ENCODE measurements around the gene MYL11.
"Not testable (repeated sequence)": the region's sequence is repeated elsewhere in the genome, so short reads cannot be mapped to it uniquely, and the experiment has no call there.

DNA sequence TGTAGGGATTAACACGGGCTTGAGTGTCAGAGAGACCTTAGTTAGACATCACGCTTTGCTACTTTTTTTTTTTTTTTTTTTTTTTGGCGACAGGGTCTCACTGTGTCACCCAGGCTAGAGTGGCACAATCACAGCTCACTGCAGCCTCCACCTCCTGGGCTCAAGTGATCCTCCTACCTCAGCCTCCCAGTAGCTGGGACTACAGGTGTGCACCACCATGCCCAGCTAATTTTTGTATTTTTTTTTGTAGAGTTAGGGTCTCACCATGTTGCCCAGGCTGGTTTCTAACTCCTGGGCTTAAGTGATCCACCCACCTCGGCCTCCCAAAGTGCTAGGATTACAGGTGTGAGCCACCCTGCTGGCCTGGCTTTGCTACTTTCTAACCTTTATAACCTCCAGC is 22.0 kb downstream of the MYL11 start:
- TF ChIP-seq, protein P1, sequence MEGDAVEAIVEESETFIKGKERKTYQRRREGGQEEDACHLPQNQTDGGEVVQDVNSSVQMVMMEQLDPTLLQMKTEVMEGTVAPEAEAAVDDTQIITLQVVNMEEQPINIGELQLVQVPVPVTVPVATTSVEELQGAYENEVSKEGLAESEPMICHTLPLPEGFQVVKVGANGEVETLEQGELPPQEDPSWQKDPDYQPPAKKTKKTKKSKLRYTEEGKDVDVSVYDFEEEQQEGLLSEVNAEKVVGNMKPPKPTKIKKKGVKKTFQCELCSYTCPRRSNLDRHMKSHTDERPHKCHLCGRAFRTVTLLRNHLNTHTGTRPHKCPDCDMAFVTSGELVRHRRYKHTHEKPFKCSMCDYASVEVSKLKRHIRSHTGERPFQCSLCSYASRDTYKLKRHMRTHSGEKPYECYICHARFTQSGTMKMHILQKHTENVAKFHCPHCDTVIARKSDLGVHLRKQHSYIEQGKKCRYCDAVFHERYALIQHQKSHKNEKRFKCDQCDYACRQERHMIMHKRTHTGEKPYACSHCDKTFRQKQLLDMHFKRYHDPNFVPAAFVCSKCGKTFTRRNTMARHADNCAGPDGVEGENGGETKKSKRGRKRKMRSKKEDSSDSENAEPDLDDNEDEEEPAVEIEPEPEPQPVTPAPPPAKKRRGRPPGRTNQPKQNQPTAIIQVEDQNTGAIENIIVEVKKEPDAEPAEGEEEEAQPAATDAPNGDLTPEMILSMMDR (IDR thresholded peaks at IDR 0.05) = not testable (repeated sequence)
- not testable (repeated sequence) for TF ChIP-seq POLR2A (IDR thresholded peaks at IDR 0.05)

Measured in adrenal gland (tissue), 5 donors.